Endothelial cell of umbilical vein (primary cell): ENCODE measurements around the gene SPOCD1. TPM values are rescaled to one million over a fixed set of nuclear protein-coding genes. Genes with fewer than 3 reads are reported as not detected.

Experiments
- BruUV-seq: library from RNA; stranded (reverse); fragments of 400-500 nt; replicated peaks from 2 replicates; lab custom pipeline; 2021; lab: Mats Ljungman, UMichigan
- CTCF ChIA-PET: fragments of 300-600, 350-600 bp; sonication (Branson Sonifier 250); formaldehyde crosslinking; loops from one replicate; lab custom pipeline; 2021; ENCODE audit warnings: antibody characterized with exemption, inconsistent platforms; lab: Charles Lee
- POLR2A ChIA-PET: fragments of 300-600, 350-600 bp; sonication (Branson Sonifier 250); formaldehyde crosslinking; loops from one replicate; lab custom pipeline; 2021; ENCODE audit warnings: antibody characterized with exemption, inconsistent platforms; lab: Charles Lee
- DNase-seq: peaks from one replicate; pipeline ENCODE4 v3.0.0-alpha.2; 2011; ENCODE audit warnings: low read depth, low spot score
- FAIRE-seq: peaks from 2 replicates; lab custom pipeline; 2011; peaks lifted over from hg19 to GRCh38; lab: Jason Lieb, UNC
- H2AFZ ChIP-seq: 2 replicates; pipeline ENCODE4 v1.6.0; 2012; ENCODE audit warnings: low read depth, low read length, control low read depth, inconsistent platforms
- H3K27ac ChIP-seq: 2 replicates; pipeline ENCODE4 v1.5.1; 2011; ENCODE audit warnings: low read depth, mild to moderate bottlenecking, control low read depth, low read length, moderate library complexity; ENCODE audit not compliant: insufficient read depth
- H3K27me3 ChIP-seq, 2 experiments: 2 replicates each; pipeline versions ENCODE4 v1.6.0 to v1.6.1; 2011; ENCODE audit warnings: low read length in 2 of 2, mixed read lengths in 1 of 2; ENCODE audit not compliant: control insufficient read depth in 2 of 2, insufficient read depth in 2 of 2
- H3K36me3 ChIP-seq, 2 experiments: 2 replicates in 1 of 2; 3 replicates in 1 of 2; pipeline ENCODE4 v1.5.1; 2011; ENCODE audit warnings: low read length in 2 of 2, mild to moderate bottlenecking in 1 of 2, moderate library complexity in 1 of 2; ENCODE audit not compliant: control insufficient read depth in 2 of 2, insufficient read depth in 2 of 2; ENCODE audit errors: extremely low read depth in 1 of 2
- H3K4me1 ChIP-seq: 3 replicates; pipeline ENCODE4 v1.5.1; 2011; ENCODE audit warnings: mild to moderate bottlenecking, low read length; ENCODE audit not compliant: control insufficient read depth, insufficient read depth; ENCODE audit errors: extremely low read depth
- H3K4me2 ChIP-seq: 2 replicates; pipeline ENCODE4 v1.6.1; 2011; ENCODE audit warnings: low read length, control low read depth, mixed read lengths; ENCODE audit not compliant: insufficient read depth
- H3K4me3 ChIP-seq, 3 experiments: fragments of 200-600 bp in 1 of 3; sonication (generic), shearing (Covaris generic) in 1 of 3; replicated peaks in 1 of 3; 2 replicates each; pipeline ENCODE4 v1.5.1; 2011 to 2016; ENCODE audit warnings: control low read depth in 3 of 3, low read length in 3 of 3, mild to moderate bottlenecking in 2 of 3, inconsistent platforms in 1 of 3, low read depth in 1 of 3, moderate library complexity in 1 of 3; ENCODE audit not compliant: insufficient read depth in 1 of 3
- H3K79me2 ChIP-seq: 2 replicates; pipeline ENCODE4 v1.6.0; 2012; ENCODE audit warnings: low read length, inconsistent platforms; ENCODE audit not compliant: control insufficient read depth, insufficient read depth
- H3K9ac ChIP-seq: replicated peaks from 2 replicates; pipeline ENCODE3; 2011; ENCODE audit warnings: low read length, control low read depth; ENCODE audit not compliant: insufficient read depth; ENCODE audit errors: extremely low read depth
- H3K9me1 ChIP-seq: replicated peaks from 3 replicates; pipeline ENCODE4 v1.6.0; 2011; ENCODE audit warnings: mild to moderate bottlenecking, low read length; ENCODE audit not compliant: control insufficient read depth, insufficient read depth; ENCODE audit errors: extremely low read depth
- H3K9me3 ChIP-seq: replicated peaks from 2 replicates; pipeline ENCODE4 v1.5.1; 2012; ENCODE audit warnings: low read length, inconsistent platforms; ENCODE audit not compliant: control insufficient read depth, insufficient read depth
- H4K20me1 ChIP-seq: replicated peaks from 2 replicates; pipeline ENCODE3; 2011; ENCODE audit warnings: mild to moderate bottlenecking, low read length; ENCODE audit not compliant: control insufficient read depth, insufficient read depth; ENCODE audit errors: extremely low read depth
- EZH2 ChIP-seq: IDR thresholded peaks from 2 replicates; pipeline ENCODE4 v1.6.1; 2012; ENCODE audit warnings: borderline replicate concordance, low read depth, mild to moderate bottlenecking, moderate library complexity, low read length, inconsistent platforms; ENCODE audit not compliant: severe bottlenecking
- FOS ChIP-seq: IDR thresholded peaks from 2 replicates; pipeline ENCODE4 v1.6.1; 2011; ENCODE audit warnings: mild to moderate bottlenecking, low read length, moderate library complexity, borderline replicate concordance; ENCODE audit not compliant: insufficient read depth
- MYC ChIP-seq: IDR thresholded peaks from one replicate; pipeline ENCODE4 v1.6.1; 2011; ENCODE audit warnings: mild to moderate bottlenecking, low read depth, low read length
- POLR2A ChIP-seq: IDR thresholded peaks from 2 replicates; pipeline ENCODE4 v1.6.1; 2012; ENCODE audit warnings: low read depth, mild to moderate bottlenecking, control low read depth, low read length
- POLR2AphosphoS5 ChIP-seq: IDR thresholded peaks from 2 replicates; pipeline ENCODE4 v1.6.1; 2012; ENCODE audit warnings: low read depth, mild to moderate bottlenecking, control low read depth, low read length, moderate library complexity; ENCODE audit not compliant: insufficient read depth
- dilution Hi-C: fragments of 300-500 bp; cut with MboI; formaldehyde crosslinking; loops from one replicate; pipeline ENCODE4 v1.15.0; 2019; ENCODE audit warnings: low sequenced_read_pairs; ENCODE audit not compliant: extremely low pct_ligation_motif_present
- intact Hi-C: fragments of 100-400 bp; cut with micrococcal nuclease; formaldehyde crosslinking; loops from one replicate; pipeline ENCODE4 v1.10.0; 2022
- polyA plus RNA-seq, 4 experiments: library from polyadenylated mRNA; depleted of rRNA in 3 of 4; stranded (reverse) in 3 of 4; unstranded in 1 of 4; fragments of >200 nt; gene quantifications; 2 replicates each; pipeline versions ENCODE4 v1.2.1 to v1.2.3, GENCODE V29; 2011 to 2012; ENCODE audit warnings: missing spikeins in 1 of 4
- total RNA-seq: library from RNA; stranded (reverse); gene quantifications from 2 replicates; pipeline ENCODE4 v1.2.3, GENCODE V29; 2021
- TF ChIP-seq, protein P1 (sequence below): IDR thresholded peaks from 2 replicates; pipeline ENCODE4 v1.6.1; 2011; ENCODE audit not compliant: insufficient read depth, insufficient read length
- TF ChIP-seq, protein P2 (sequence below), 2 donors: IDR thresholded peaks; 1 replicate in 1 of 2; 2 replicates in 1 of 2; pipeline ENCODE4 v1.5.1; 2011; ENCODE audit warnings: low read length in 2 of 2, mild to moderate bottlenecking in 2 of 2, moderate library complexity in 2 of 2, control low read depth in 1 of 2, inconsistent platforms in 1 of 2, low read depth in 1 of 2; ENCODE audit not compliant: insufficient read depth in 1 of 2; ENCODE audit errors: extremely low read depth in 1 of 2

Gene SPOCD1
- total and polyA plus RNA-seq, 2 donors (not counting 3 experiments of a cell fraction or from before 2014, with no cell fraction given): 0.27 to 33.0 TPM

DNA sequence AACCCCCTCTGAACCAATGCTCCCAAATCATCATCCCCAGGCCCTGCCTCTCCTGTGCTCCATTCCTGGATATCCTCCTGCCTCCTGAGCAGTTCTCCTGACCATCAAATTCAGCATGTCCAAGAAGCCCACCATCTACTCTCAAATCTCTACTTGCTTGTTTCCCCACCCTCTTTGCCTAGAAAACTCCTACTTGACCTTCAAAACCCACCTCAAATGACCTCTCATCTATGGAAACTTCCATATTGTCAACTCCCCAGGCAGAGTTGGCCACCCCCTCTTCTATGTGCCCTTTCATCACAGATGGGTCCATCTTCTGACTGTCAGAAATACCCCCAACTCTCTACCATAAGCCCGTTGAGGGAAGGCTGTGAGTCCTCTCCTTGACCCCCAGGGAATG, 68.5 kb downstream of the SPOCD1 start:
- Histone ChIP-seq H3K4me1 (no peaks in the 10 kb centered on the region), H3K27ac (no peak overlapping the region), H3K27me3 (peaks cover 0 to 4% of the 10 kb centered on the region in 2 experiments), H3K36me3 (no peaks in the 10 kb centered on the region), H3K4me2 (no peak overlapping the region), H4K20me1 (no peaks in the 10 kb centered on the region), H3K9me1 (no peaks in the 10 kb centered on the region), H3K9ac (no peak overlapping the region), H3K4me3 (no peak overlapping the region), H3K9me3 (no peaks in the 10 kb centered on the region), H3K79me2 (no peaks in the 10 kb centered on the region), H2AFZ (no peak overlapping the region)
- DNase-seq (no peak), FAIRE-seq (no peak)
- TF ChIP-seq, protein P1, sequence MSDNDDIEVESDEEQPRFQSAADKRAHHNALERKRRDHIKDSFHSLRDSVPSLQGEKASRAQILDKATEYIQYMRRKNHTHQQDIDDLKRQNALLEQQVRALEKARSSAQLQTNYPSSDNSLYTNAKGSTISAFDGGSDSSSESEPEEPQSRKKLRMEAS: no peak
- TF ChIP-seq MYC: no peak
- no peak for TF ChIP-seq POLR2A
- TF ChIP-seq, protein P2, sequence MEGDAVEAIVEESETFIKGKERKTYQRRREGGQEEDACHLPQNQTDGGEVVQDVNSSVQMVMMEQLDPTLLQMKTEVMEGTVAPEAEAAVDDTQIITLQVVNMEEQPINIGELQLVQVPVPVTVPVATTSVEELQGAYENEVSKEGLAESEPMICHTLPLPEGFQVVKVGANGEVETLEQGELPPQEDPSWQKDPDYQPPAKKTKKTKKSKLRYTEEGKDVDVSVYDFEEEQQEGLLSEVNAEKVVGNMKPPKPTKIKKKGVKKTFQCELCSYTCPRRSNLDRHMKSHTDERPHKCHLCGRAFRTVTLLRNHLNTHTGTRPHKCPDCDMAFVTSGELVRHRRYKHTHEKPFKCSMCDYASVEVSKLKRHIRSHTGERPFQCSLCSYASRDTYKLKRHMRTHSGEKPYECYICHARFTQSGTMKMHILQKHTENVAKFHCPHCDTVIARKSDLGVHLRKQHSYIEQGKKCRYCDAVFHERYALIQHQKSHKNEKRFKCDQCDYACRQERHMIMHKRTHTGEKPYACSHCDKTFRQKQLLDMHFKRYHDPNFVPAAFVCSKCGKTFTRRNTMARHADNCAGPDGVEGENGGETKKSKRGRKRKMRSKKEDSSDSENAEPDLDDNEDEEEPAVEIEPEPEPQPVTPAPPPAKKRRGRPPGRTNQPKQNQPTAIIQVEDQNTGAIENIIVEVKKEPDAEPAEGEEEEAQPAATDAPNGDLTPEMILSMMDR (IDR thresholded peaks at IDR 0.05; ENCODE audit: extremely low read depth in 1 of 2, insufficient read depth in 1 of 2, low read depth in 1 of 2, low read length in 2 of 2): no peak
- no peak for TF ChIP-seq EZH2
- TF ChIP-seq POLR2AphosphoS5: no peak
- no peak for TF ChIP-seq FOS
- ChIA-PET POLR2A (no interaction called here), CTCF (interaction anchor here (1.3 to 3.2 kb wide), 2 partner anchors 13 to 83 kb away, joined by 3 to 16 read pairs; no protein-coding TSS in a partner anchor)
- no TSS peak for BruUV-seq
- dilution Hi-C loops: no loop called here
- intact Hi-C loops: no loop called here
